Mesenchymal stem cell (in vitro differentiated cells and primary cell): ENCODE measurements around the gene ATP6V0C.

ENCODE experiments used
- DNase-seq: peaks from one replicate; pipeline ENCODE4 v3.0.0-alpha.2; 2013
- H2AFZ ChIP-seq: one replicate; pipeline ENCODE4 v1.6.1; 2013; ENCODE audit warnings: low read depth, mild to moderate bottlenecking, control low read depth, inconsistent platforms, low read length, moderate library complexity
- H2AK5ac ChIP-seq: 2 replicates; pipeline ENCODE4 v1.6.1; 2013; ENCODE audit warnings: low read length, moderate library complexity, mild to moderate bottlenecking, inconsistent platforms; ENCODE audit not compliant: severe bottlenecking
- H2BK120ac ChIP-seq: one replicate; pipeline ENCODE4 v1.6.1; 2013; ENCODE audit warnings: low read depth, mild to moderate bottlenecking, inconsistent platforms, low read length, moderate library complexity
- H2BK12ac ChIP-seq, 2 experiments: one replicate each; pipeline ENCODE4 v1.6.1; 2013; ENCODE audit warnings: inconsistent platforms in 2 of 2, low read length in 2 of 2, mild to moderate bottlenecking in 2 of 2, moderate library complexity in 2 of 2, control low read depth in 1 of 2
- H2BK15ac ChIP-seq: one replicate; pipeline ENCODE4 v1.6.1; 2013; ENCODE audit warnings: mild to moderate bottlenecking, low read depth, inconsistent platforms; ENCODE audit not compliant: poor library complexity, severe bottlenecking
- H2BK5ac ChIP-seq: 2 replicates; pipeline ENCODE4 v1.6.1; 2013; ENCODE audit warnings: low read depth, mild to moderate bottlenecking, low read length, control low read depth, inconsistent platforms; ENCODE audit not compliant: poor library complexity, severe bottlenecking
- H3K14ac ChIP-seq, 2 experiments: one replicate each; pipeline ENCODE4 v1.6.1; 2013; ENCODE audit warnings: inconsistent platforms in 2 of 2, low read length in 2 of 2, control low read depth in 1 of 2, mild to moderate bottlenecking in 1 of 2, moderate library complexity in 1 of 2
- H3K18ac ChIP-seq, 2 experiments: one replicate each; pipeline ENCODE4 v1.6.1; 2013; ENCODE audit warnings: inconsistent platforms in 2 of 2, low read length in 2 of 2, control low read depth in 1 of 2, low read depth in 1 of 2, mild to moderate bottlenecking in 1 of 2
- H3K23ac ChIP-seq, 2 experiments: one replicate each; pipeline ENCODE4 v1.6.1; 2013; ENCODE audit warnings: inconsistent platforms in 2 of 2, low read length in 2 of 2, mild to moderate bottlenecking in 2 of 2, moderate library complexity in 2 of 2, control low read depth in 1 of 2
- H3K27ac ChIP-seq: 2 replicates; pipeline ENCODE4 v1.5.1; 2013; ENCODE audit warnings: mild to moderate bottlenecking, moderate library complexity, low read length, control low read depth, inconsistent platforms; ENCODE audit not compliant: poor library complexity, severe bottlenecking
- H3K27me3 ChIP-seq, 2 experiments: 2 replicates each; pipeline versions ENCODE4 v1.6.1 to v1.7.0; 2013; ENCODE audit warnings: low read length in 2 of 2, mild to moderate bottlenecking in 2 of 2, moderate library complexity in 2 of 2, control low read depth in 1 of 2, inconsistent platforms in 1 of 2; ENCODE audit not compliant: control insufficient read depth in 1 of 2, insufficient read depth in 1 of 2
- H3K36me3 ChIP-seq, 2 experiments: 2 replicates each; pipeline versions ENCODE4 v1.6.1 to v1.7.0; 2013; ENCODE audit warnings: low read length in 2 of 2, control low read depth in 1 of 2, inconsistent platforms in 1 of 2, low read depth in 1 of 2, mild to moderate bottlenecking in 1 of 2; ENCODE audit not compliant: insufficient read depth in 2 of 2, control insufficient read depth in 1 of 2
- H3K4ac ChIP-seq, 2 experiments: one replicate each; pipeline ENCODE4 v1.6.1; 2013; ENCODE audit warnings: inconsistent platforms in 2 of 2, low read length in 2 of 2, mild to moderate bottlenecking in 2 of 2, moderate library complexity in 2 of 2, control low read depth in 1 of 2, low read depth in 1 of 2
- H3K4me1 ChIP-seq: 2 replicates; pipeline ENCODE4 v1.6.1; 2013; ENCODE audit warnings: low read depth, low read length, control low read depth; ENCODE audit not compliant: control insufficient read depth, insufficient read depth
- H3K4me2 ChIP-seq: 2 replicates; pipeline ENCODE4 v1.6.1; 2013; ENCODE audit warnings: low read length, mild to moderate bottlenecking, inconsistent platforms; ENCODE audit not compliant: poor library complexity, severe bottlenecking
- H3K4me3 ChIP-seq, 2 experiments: 2 replicates each; pipeline versions ENCODE4 v1.5.1 to v1.7.0; 2013; ENCODE audit warnings: low read length in 2 of 2, mild to moderate bottlenecking in 2 of 2, control low read depth in 1 of 2, low read depth in 1 of 2; ENCODE audit not compliant: insufficient read depth in 1 of 2
- H3K79me1 ChIP-seq: replicated peaks from 2 replicates; pipeline ENCODE4 v1.6.1; 2013; ENCODE audit warnings: mild to moderate bottlenecking, control low read depth, low read length, inconsistent platforms; ENCODE audit not compliant: poor library complexity, severe bottlenecking
- H3K9ac ChIP-seq: 2 replicates; pipeline ENCODE4 v1.7.0; 2013; ENCODE audit warnings: mild to moderate bottlenecking, low read length, moderate library complexity
- H3K9me3 ChIP-seq: 2 replicates; pipeline ENCODE4 v1.7.0; 2013; ENCODE audit warnings: mild to moderate bottlenecking, low read length; ENCODE audit not compliant: control insufficient read depth
- H4K8ac ChIP-seq: one replicate; pipeline ENCODE4 v1.6.1; 2013; ENCODE audit warnings: inconsistent platforms, mild to moderate bottlenecking, low read length, moderate library complexity
- H4K91ac ChIP-seq: one replicate; pipeline ENCODE4 v1.6.1; 2013; ENCODE audit warnings: mild to moderate bottlenecking, low read length, inconsistent platforms
- WGBS: methylation state at CpG from one replicate; pipeline ENCODE4 v1.1.7; 2013; ENCODE audit warnings: mixed read lengths; 5-methylcytosine and 5-hydroxymethylcytosine counted together

ATP6V0C gene

GRCh38 chr16:2468725-2469398, 44.9 kb upstream of the ATP6V0C start:
- H3K4me1 ChIP-seq: peaks cover 52% of the 10 kb centered on the region
- no peak overlapping the region for H2AK5ac ChIP-seq
- WGBS: 33% methylated on average over 8 of the region's 14 CpGs
- H3K4me2 ChIP-seq: peak overlapping the region; percentile 97
- H3K79me1 ChIP-seq: peaks cover 2% of the 10 kb centered on the region
- DNase-seq: peak; percentile 33
- no peak overlapping the region for H3K9ac ChIP-seq
- peak overlapping the region; percentile 13 for H4K8ac ChIP-seq
- H2AFZ ChIP-seq: no peak overlapping the region
- no peak overlapping the region for H2BK120ac ChIP-seq
- peak overlapping the region in 1 of 2 experiments; percentile 13 for H3K4ac ChIP-seq
- H2BK5ac ChIP-seq: no peak overlapping the region
- no peak overlapping the region for H3K27ac ChIP-seq
- peak overlapping the region in 1 of 2 experiments; percentile 74 for H3K4me3 ChIP-seq
- H3K23ac ChIP-seq: peak overlapping the region in 1 of 2 experiments; percentile 87
- H2BK12ac ChIP-seq: peak overlapping the region in 1 of 2 experiments; percentile 43
- H4K91ac ChIP-seq: peak overlapping the region; percentile 41
- no peak overlapping the region for H2BK15ac ChIP-seq
- H3K27me3 ChIP-seq: peaks cover 23 to 36% of the 10 kb centered on the region in 2 experiments
- peak overlapping the region in 1 of 2 experiments; percentile 58 for H3K18ac ChIP-seq
- H3K14ac ChIP-seq: no peak overlapping the region
- no peaks in the 10 kb centered on the region for H3K9me3 ChIP-seq
- peaks cover 0 to 9% of the 10 kb centered on the region in 2 experiments for H3K36me3 ChIP-seq

- H3K14ac ChIP-seq: no peak overlapping the region
- H4K91ac ChIP-seq: no peak overlapping the region
- H2AK5ac ChIP-seq: no peak overlapping the region
- H3K9ac ChIP-seq: no peak overlapping the region
- H3K9me3 ChIP-seq: no peaks in the 10 kb centered on the region
- no peak overlapping the region for H3K27ac ChIP-seq
- H2BK120ac ChIP-seq: no peak overlapping the region
- H2BK12ac ChIP-seq: peak overlapping the region in 1 of 2 experiments; percentile 43
- H4K8ac ChIP-seq: peak overlapping the region; percentile 31
- H2BK15ac ChIP-seq: no peak overlapping the region
- peaks cover 58% of the 10 kb centered on the region for H3K4me1 ChIP-seq
- peak overlapping the region in 1 of 2 experiments; percentile 13 for H3K4ac ChIP-seq
- peaks cover 0 to 6% of the 10 kb centered on the region in 2 experiments for H3K36me3 ChIP-seq
- peaks cover 2% of the 10 kb centered on the region for H3K79me1 ChIP-seq
- no peak overlapping the region for H2BK5ac ChIP-seq
- H3K4me2 ChIP-seq: no peak overlapping the region
- DNase-seq: no peak
- WGBS: 80% methylated on average over 15 of the region's 16 CpGs
- no peak overlapping the region for H2AFZ ChIP-seq
- no peak overlapping the region for H3K23ac ChIP-seq
- H3K4me3 ChIP-seq: no peak overlapping the region
- peaks cover 23 to 36% of the 10 kb centered on the region in 2 experiments for H3K27me3 ChIP-seq
- H3K18ac ChIP-seq: peak overlapping the region in 1 of 2 experiments; percentile 58
These were observed 44.1 kb upstream of the ATP6V0C start for GRCh38 chr16:2469399-2470233.

GRCh38 chr16:2470234-2470601, 43.5 kb upstream of the ATP6V0C start:
- WGBS: 87% methylated on average over 7 of the region's 7 CpGs
- H3K27me3 ChIP-seq: peaks cover 23 to 36% of the 10 kb centered on the region in 2 experiments

GRCh38 chr16:2470603-2471015, 43.1 kb upstream of the ATP6V0C start:
- no peak overlapping the region for H3K27ac ChIP-seq
- H3K4me3 ChIP-seq: no peak overlapping the region
- no peak overlapping the region for H2BK12ac ChIP-seq
- H2AFZ ChIP-seq: no peak overlapping the region
- no peak for DNase-seq
- H3K9ac ChIP-seq: no peak overlapping the region
- no peak overlapping the region for H3K23ac ChIP-seq
- H3K18ac ChIP-seq: peak overlapping the region in 1 of 2 experiments; percentile 67
- no peak overlapping the region for H3K4ac ChIP-seq
- H4K91ac ChIP-seq: no peak overlapping the region
- 44% methylated on average over 9 of the region's 9 CpGs for WGBS
- H3K4me1 ChIP-seq: peaks cover 63% of the 10 kb centered on the region
- no peaks in the 10 kb centered on the region for H3K9me3 ChIP-seq
- H2BK15ac ChIP-seq: no peak overlapping the region
- H2BK120ac ChIP-seq: no peak overlapping the region
- peaks cover 23 to 36% of the 10 kb centered on the region in 2 experiments for H3K27me3 ChIP-seq
- H3K14ac ChIP-seq: no peak overlapping the region
- H2BK5ac ChIP-seq: no peak overlapping the region
- peak overlapping the region; percentile 82 for H3K4me2 ChIP-seq
- no peak overlapping the region for H4K8ac ChIP-seq
- no peak overlapping the region for H2AK5ac ChIP-seq
- H3K79me1 ChIP-seq: peaks cover 2% of the 10 kb centered on the region
- peaks cover 0 to 6% of the 10 kb centered on the region in 2 experiments for H3K36me3 ChIP-seq

More at GRCh38 chr16:2470234-2470601, 43.5 kb upstream of the ATP6V0C start:
- H3K4ac ChIP-seq: no peak overlapping the region
- no peak overlapping the region for H3K27ac ChIP-seq
- no peak overlapping the region for H2BK12ac ChIP-seq
- H2BK5ac ChIP-seq: no peak overlapping the region
- no peak overlapping the region for H4K91ac ChIP-seq
- H3K23ac ChIP-seq: no peak overlapping the region
- H4K8ac ChIP-seq: no peak overlapping the region
- no peak overlapping the region for H2BK120ac ChIP-seq
- no peak overlapping the region for H3K9ac ChIP-seq
- no peak overlapping the region for H2AK5ac ChIP-seq
- no peak overlapping the region for H2AFZ ChIP-seq
- H3K4me1 ChIP-seq: peaks cover 59% of the 10 kb centered on the region
- no peak overlapping the region for H2BK15ac ChIP-seq
- peaks cover 2% of the 10 kb centered on the region for H3K79me1 ChIP-seq
- no peak for DNase-seq
- H3K18ac ChIP-seq: no peak overlapping the region
- H3K4me3 ChIP-seq: no peak overlapping the region
- H3K9me3 ChIP-seq: no peaks in the 10 kb centered on the region
- H3K14ac ChIP-seq: no peak overlapping the region
- no peak overlapping the region for H3K4me2 ChIP-seq
- H3K36me3 ChIP-seq: peaks cover 0 to 6% of the 10 kb centered on the region in 2 experiments
